ENCODE measurements around the gene MPL.
"Not testable (repeated sequence)": the region's sequence is repeated elsewhere in the genome, so short reads cannot be mapped to it uniquely, and the experiment has no call there.

The MPL gene

GRCh38 chr1:43398227-43398626 is 60.6 kb downstream of the MPL start:
- Histone ChIP-seq H2BK12ac (ENCODE audit: low read length) (no peak overlapping the region), H3K27me3 (ENCODE audit: insufficient read depth, low read length) (no peaks in the 10 kb centered on the region), H4K91ac (ENCODE audit: low read depth, low read length) (no peak overlapping the region), H3K4me2 (ENCODE audit: low read length) (no peak overlapping the region), H4K8ac (ENCODE audit: low read depth, low read length) (no peak overlapping the region), H3K4me1 (ENCODE audit: control insufficient read depth in 1 of 2, insufficient read depth in 2 of 2, low read length in 2 of 2) (no peaks in the 10 kb centered on the region), H3K4ac (ENCODE audit: low read depth, low read length) (no peak overlapping the region), H3K79me2 (ENCODE audit: control insufficient read depth, insufficient read depth, low read length, poor library complexity) (no peaks in the 10 kb centered on the region), H2AK5ac (ENCODE audit: low read length) (no peak overlapping the region), H3K23ac (ENCODE audit: low read length) (no peak overlapping the region), H3K18ac (ENCODE audit: low read length) (no peak overlapping the region), H3K36me3 (ENCODE audit: control insufficient read depth in 1 of 2, insufficient read depth in 2 of 2, low read length in 2 of 2) (peaks cover 2 to 4% of the 10 kb centered on the region in 2 experiments), H3K14ac (ENCODE audit: low read length) (no peak overlapping the region), H3K9me3 (ENCODE audit: insufficient read depth, low read depth, low read length) (no peaks in the 10 kb centered on the region), H2BK120ac (ENCODE audit: insufficient read depth, low read length, poor library complexity) (no peak overlapping the region), H2AFZ (ENCODE audit: insufficient read depth, low read length, poor library complexity) (no peak overlapping the region), H2BK5ac (ENCODE audit: low read depth, low read length, poor library complexity) (no peak overlapping the region), H4K12ac (ENCODE audit: low read depth, low read length) (no peak overlapping the region), H3K79me1 (ENCODE audit: low read length) (no peaks in the 10 kb centered on the region), H3K4me3 (ENCODE audit: low read depth, low read length) (no peak overlapping the region), H3K9ac (ENCODE audit: low read length) (no peak overlapping the region), H3K27ac (ENCODE audit: low read depth, low read length) (no peak overlapping the region)
- no CpG with 5 or more reads among the region's 3 CpGs for WGBS (ENCODE audit: extremely low coverage, insufficient coverage, insufficient read length)
- DNase-seq: no peak

- H2BK120ac ChIP-seq (ENCODE audit: insufficient read depth, low read length, poor library complexity); H3K4me1 ChIP-seq (ENCODE audit: control insufficient read depth in 1 of 2, insufficient read depth in 2 of 2, low read length in 2 of 2); H3K14ac ChIP-seq (ENCODE audit: low read length); H3K4me3 ChIP-seq (ENCODE audit: low read depth, low read length); H3K4ac ChIP-seq (ENCODE audit: low read depth, low read length); H4K12ac ChIP-seq (ENCODE audit: low read depth, low read length); H4K91ac ChIP-seq (ENCODE audit: low read depth, low read length); H3K18ac ChIP-seq (ENCODE audit: low read length); H3K9ac ChIP-seq (ENCODE audit: low read length); H2AK5ac ChIP-seq (ENCODE audit: low read length); H3K9me3 ChIP-seq (ENCODE audit: insufficient read depth, low read depth, low read length); H3K27ac ChIP-seq (ENCODE audit: low read depth, low read length); H2BK5ac ChIP-seq (ENCODE audit: low read depth, low read length, poor library complexity); H3K79me1 ChIP-seq (ENCODE audit: low read length); H3K27me3 ChIP-seq (ENCODE audit: insufficient read depth, low read length); H3K4me2 ChIP-seq (ENCODE audit: low read length); H3K23ac ChIP-seq (ENCODE audit: low read length); H2AFZ ChIP-seq (ENCODE audit: insufficient read depth, low read length, poor library complexity); DNase-seq; H2BK12ac ChIP-seq (ENCODE audit: low read length); H3K79me2 ChIP-seq (ENCODE audit: control insufficient read depth, insufficient read depth, low read length, poor library complexity); H4K8ac ChIP-seq (ENCODE audit: low read depth, low read length): not testable (repeated sequence)
- peaks cover 14 to 21% of the 10 kb centered on the region in 2 experiments for H3K36me3 ChIP-seq (ENCODE audit: control insufficient read depth in 1 of 2, insufficient read depth in 2 of 2, low read length in 2 of 2)
- no CpG with 5 or more reads among the region's 9 CpGs for WGBS (ENCODE audit: extremely low coverage, insufficient coverage, insufficient read length)
These were observed 62.8 kb downstream of the MPL start for GRCh38 chr1:43400441-43400840.

GRCh38 chr1:43402089-43402865 is 64.7 kb downstream of the MPL start:
- no peak overlapping the region for H3K18ac ChIP-seq (ENCODE audit: low read length)
- peak overlapping the region; percentile 47 for H3K23ac ChIP-seq (ENCODE audit: low read length)
- H3K79me2 ChIP-seq (ENCODE audit: control insufficient read depth, insufficient read depth, low read length, poor library complexity): no peaks in the 10 kb centered on the region
- WGBS (ENCODE audit: extremely low coverage, insufficient coverage, insufficient read length): no CpG with 5 or more reads among the region's 6 CpGs
- H3K4me2 ChIP-seq (ENCODE audit: low read length): no peak overlapping the region
- H3K9ac ChIP-seq (ENCODE audit: low read length): no peak overlapping the region
- H3K36me3 ChIP-seq (ENCODE audit: control insufficient read depth in 1 of 2, insufficient read depth in 2 of 2, low read length in 2 of 2): peaks cover 20 to 31% of the 10 kb centered on the region in 2 experiments
- no peak overlapping the region for H2BK120ac ChIP-seq (ENCODE audit: insufficient read depth, low read length, poor library complexity)
- no peak overlapping the region for H3K4ac ChIP-seq (ENCODE audit: low read depth, low read length)
- no peak overlapping the region for H4K8ac ChIP-seq (ENCODE audit: low read depth, low read length)
- no peak overlapping the region for H4K12ac ChIP-seq (ENCODE audit: low read depth, low read length)
- H2BK12ac ChIP-seq (ENCODE audit: low read length): no peak overlapping the region
- H3K79me1 ChIP-seq (ENCODE audit: low read length): no peaks in the 10 kb centered on the region
- DNase-seq: no peak
- H2BK5ac ChIP-seq (ENCODE audit: low read depth, low read length, poor library complexity): no peak overlapping the region
- H3K9me3 ChIP-seq (ENCODE audit: insufficient read depth, low read depth, low read length): no peaks in the 10 kb centered on the region
- H4K91ac ChIP-seq (ENCODE audit: low read depth, low read length): no peak overlapping the region
- H2AK5ac ChIP-seq (ENCODE audit: low read length): no peak overlapping the region
- no peak overlapping the region for H3K4me3 ChIP-seq (ENCODE audit: low read depth, low read length)
- no peak overlapping the region for H3K27ac ChIP-seq (ENCODE audit: low read depth, low read length)
- H3K4me1 ChIP-seq (ENCODE audit: control insufficient read depth in 1 of 2, insufficient read depth in 2 of 2, low read length in 2 of 2): no peaks in the 10 kb centered on the region
- H3K14ac ChIP-seq (ENCODE audit: low read length): no peak overlapping the region
- no peaks in the 10 kb centered on the region for H3K27me3 ChIP-seq (ENCODE audit: insufficient read depth, low read length)
- no peak overlapping the region for H2AFZ ChIP-seq (ENCODE audit: insufficient read depth, low read length, poor library complexity)
